Kidney (tissue), 14 donors: ENCODE measurements around the gene ORC4. TPM values are rescaled to one million over a fixed set of nuclear protein-coding genes. Genes with fewer than 3 reads are reported as not detected.

Experiments used
- DNase-seq, 5 donors: peaks; one replicate each; pipeline ENCODE4 v3.0.0-alpha.2; 2013 to 2020
- FAIRE-seq: peaks from 2 replicates; lab custom pipeline; 2012; peaks lifted over from hg19 to GRCh38; lab: Jason Lieb, UNC
- H3K27ac ChIP-seq, 2 donors: one replicate each; pipeline ENCODE4 v1.7.0; 2013; ENCODE audit warnings: low read depth in 2 of 2, low read length in 2 of 2, inconsistent platforms in 1 of 2
- H3K27me3 ChIP-seq: one replicate; pipeline ENCODE4 v1.7.1; 2013; ENCODE audit warnings: low read length, inconsistent platforms; ENCODE audit not compliant: control insufficient read depth, insufficient read depth
- H3K36me3 ChIP-seq, 3 donors: one replicate each; pipeline versions ENCODE4 v1.7.0 to v1.7.1; 2013; ENCODE audit warnings: low read length in 3 of 3, control low read depth in 1 of 3, inconsistent platforms in 1 of 3; ENCODE audit not compliant: insufficient read depth in 3 of 3, control insufficient read depth in 2 of 3
- H3K4me1 ChIP-seq, 3 donors: one replicate each; pipeline versions ENCODE4 v1.7.0 to v1.7.1; 2013; ENCODE audit warnings: low read length in 3 of 3, inconsistent platforms in 1 of 3, low read depth in 1 of 3; ENCODE audit not compliant: control insufficient read depth in 2 of 3, insufficient read depth in 2 of 3
- H3K4me3 ChIP-seq, 3 donors: one replicate each; pipeline versions ENCODE4 v1.7.0 to v1.8.1; 2013; ENCODE audit warnings: low read length in 3 of 3, control low read depth in 1 of 3, inconsistent platforms in 1 of 3
- H3K9ac ChIP-seq, 3 donors: one replicate each; pipeline versions ENCODE4 v1.7.0 to v1.7.1; 2013; ENCODE audit warnings: low read length in 3 of 3, control low read depth in 1 of 3, inconsistent platforms in 1 of 3
- H3K9me3 ChIP-seq, 3 donors: one replicate each; pipeline versions ENCODE4 v1.7.0 to v1.7.1; 2013; ENCODE audit warnings: low read length in 3 of 3, control low read depth in 1 of 3, inconsistent platforms in 1 of 3; ENCODE audit not compliant: control insufficient read depth in 2 of 3, insufficient read depth in 1 of 3
- intact Hi-C: fragments of 100-400 bp; cut with DNase I; formaldehyde crosslinking; loops from one replicate; pipeline ENCODE4 v1.11.1; 2022
- polyA plus RNA-seq: library from polyadenylated mRNA; stranded (reverse); fragments of 350-450 nt; fragmentation: Illumina TruSeq; extraction: RNeasy Lipid Tissue Mini Kit (QIAGEN cat#74804); gene quantifications from one replicate; pipeline ENCODE4 v1.2.3, GENCODE V29; 2014; ENCODE audit warnings: low read depth, low replicate concordance; ENCODE audit not compliant: insufficient read depth
- total RNA-seq: library from RNA; stranded (reverse); fragmentation: NEBNext Ultra II Directional; extraction: Animal tissue kit (Norgen Biotek cat#: 25700); gene quantifications from one replicate; pipeline ENCODE4 v1.2.1, GENCODE V29; 2021
- TF ChIP-seq, protein P1 (sequence below): IDR thresholded peaks from 3 replicates; pipeline ENCODE4 v1.5.1; 2012; ENCODE audit warnings: mild to moderate bottlenecking, moderate library complexity, borderline replicate concordance; ENCODE audit not compliant: insufficient read depth; ENCODE audit errors: extremely low read depth
- donor health status: control.
- donor health status: control.
- donor health status: control.
- donor health status: control.
- donor health status: control.
- donor health status: DM: yes; HTN: yes; CAD: no.
- donor health status: Normal renal cell carcinoma (clear cell type).

Gene ORC4
- total and polyA plus RNA-seq, 2 donors from 2014 or later, result 34.5 to 49.7 TPM

DNA sequence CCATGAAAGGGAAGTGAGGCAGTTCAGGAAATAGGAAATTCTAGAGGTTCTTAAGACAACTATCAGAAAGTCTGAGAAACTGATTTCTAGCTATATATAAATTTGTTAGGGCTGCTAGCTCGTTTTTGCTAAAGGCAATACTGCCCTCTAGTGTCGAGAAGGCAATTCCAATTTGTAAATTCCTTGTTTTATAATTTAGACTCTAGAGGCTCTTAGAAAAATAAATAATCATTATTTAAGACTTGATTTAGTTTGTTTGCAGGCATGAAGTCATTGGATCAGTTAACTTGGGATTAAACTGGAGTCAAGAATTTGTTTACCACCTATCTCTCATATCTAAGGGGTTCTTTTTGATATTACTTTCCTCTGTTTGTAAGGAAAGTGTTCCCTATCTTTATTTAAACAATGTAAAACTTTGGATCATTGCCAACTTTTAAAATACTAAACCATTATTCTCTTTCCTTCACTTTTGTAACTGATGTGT is 109.5 kb downstream of the ORC4 start:
- H3K9ac ChIP-seq, result no peak overlapping the region
- TF ChIP-seq, protein P1, sequence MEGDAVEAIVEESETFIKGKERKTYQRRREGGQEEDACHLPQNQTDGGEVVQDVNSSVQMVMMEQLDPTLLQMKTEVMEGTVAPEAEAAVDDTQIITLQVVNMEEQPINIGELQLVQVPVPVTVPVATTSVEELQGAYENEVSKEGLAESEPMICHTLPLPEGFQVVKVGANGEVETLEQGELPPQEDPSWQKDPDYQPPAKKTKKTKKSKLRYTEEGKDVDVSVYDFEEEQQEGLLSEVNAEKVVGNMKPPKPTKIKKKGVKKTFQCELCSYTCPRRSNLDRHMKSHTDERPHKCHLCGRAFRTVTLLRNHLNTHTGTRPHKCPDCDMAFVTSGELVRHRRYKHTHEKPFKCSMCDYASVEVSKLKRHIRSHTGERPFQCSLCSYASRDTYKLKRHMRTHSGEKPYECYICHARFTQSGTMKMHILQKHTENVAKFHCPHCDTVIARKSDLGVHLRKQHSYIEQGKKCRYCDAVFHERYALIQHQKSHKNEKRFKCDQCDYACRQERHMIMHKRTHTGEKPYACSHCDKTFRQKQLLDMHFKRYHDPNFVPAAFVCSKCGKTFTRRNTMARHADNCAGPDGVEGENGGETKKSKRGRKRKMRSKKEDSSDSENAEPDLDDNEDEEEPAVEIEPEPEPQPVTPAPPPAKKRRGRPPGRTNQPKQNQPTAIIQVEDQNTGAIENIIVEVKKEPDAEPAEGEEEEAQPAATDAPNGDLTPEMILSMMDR, result peak; percentile 85
- DNase-seq, result peak in 3 of 5 donors; percentile 30 to 84 (median 80)
- FAIRE-seq, result peak; percentile 87
- H3K27me3 ChIP-seq, result no peaks in the 10 kb centered on the region
- intact Hi-C loops, result loop anchor here (10.0 kb wide), 1 partner anchor 826 kb away; no protein-coding TSS in a partner anchor
- no peaks in the 10 kb centered on the region for H3K9me3 ChIP-seq
- H3K36me3 ChIP-seq, result no peaks in the 10 kb centered on the region
- H3K4me3 ChIP-seq, result no peak overlapping the region
- peaks cover 0 to 4% (median 0%) of the 10 kb centered on the region in 3 donors for H3K4me1 ChIP-seq
- no peak overlapping the region for H3K27ac ChIP-seq

GRCh38 chr2:147909178-147909577 is 111.4 kb downstream of the ORC4 start:
- DNase-seq (no peak), FAIRE-seq (no peak)
- Histone ChIP-seq H3K9me3 (no peaks in the 10 kb centered on the region), H3K27me3 (no peaks in the 10 kb centered on the region), H3K4me3 (no peak overlapping the region), H3K36me3 (no peaks in the 10 kb centered on the region), H3K27ac (no peak overlapping the region), H3K9ac (no peak overlapping the region), H3K4me1 (peaks cover 0 to 4% (median 0%) of the 10 kb centered on the region in 3 donors)
- intact Hi-C loops, result no loop called here
- TF ChIP-seq, protein P1, result no peak

GRCh38 chr2:147904051-147904450 is 116.5 kb downstream of the ORC4 start:
- FAIRE-seq (no peak), DNase-seq (no peak)
- intact Hi-C loops, result no loop called here

More at GRCh38 chr2:147904051-147904450, 116.5 kb downstream of the ORC4 start:
- Histone ChIP-seq H3K4me3 (no peak overlapping the region), H3K4me1 (no peaks in the 10 kb centered on the region), H3K27ac (no peak overlapping the region), H3K27me3 (no peaks in the 10 kb centered on the region), H3K36me3 (no peaks in the 10 kb centered on the region), H3K9me3 (no peaks in the 10 kb centered on the region), H3K9ac (no peak overlapping the region)
- TF ChIP-seq, protein P1, result no peak
